Measurements from ENCODE around the gene MX2.

GRCh38 chr21:41321908-41322495 is 39.8 kb upstream of the MX2 start:
- no peak for TF ChIP-seq CTCF (IDR thresholded peaks at IDR 0.05; ENCODE audit: low read depth, low read length, poor library complexity, severe bottlenecking)
- no peak for TF ChIP-seq EZH2phosphoT487 (IDR thresholded peaks at IDR 0.05; ENCODE audit: borderline replicate concordance, low read length)

All from DOHH2 (cell line).